GM10266 (cell line): ENCODE data around the gene SMAP1.

Experiments
- DNase-seq: peaks from one replicate; pipeline ENCODE4 v3.0.0; 2012; ENCODE audit errors: extremely low spot score
- CTCF ChIP-seq: IDR thresholded peaks from 2 replicates; pipeline ENCODE4 v1.5.1; 2012; ENCODE audit warnings: mild to moderate bottlenecking, low read depth; ENCODE audit not compliant: control insufficient read depth, insufficient read depth; ENCODE audit errors: missing control alignments

The SMAP1 gene

GRCh38 chr6:70636596-70636995 is 31.1 kb upstream of the SMAP1 start:
- TF ChIP-seq CTCF: no peak
- no peak for DNase-seq

- no peak for DNase-seq
- no peak for TF ChIP-seq CTCF
Observed at GRCh38 chr6:70638468-70638867, 29.2 kb upstream of the SMAP1 start.

- no peak for DNase-seq
- TF ChIP-seq CTCF: no peak
Observed at GRCh38 chr6:70651326-70651905, 16.3 kb upstream of the SMAP1 start.

- DNase-seq: no peak
- no peak for TF ChIP-seq CTCF
Observed at GRCh38 chr6:70652216-70652615, 15.5 kb upstream of the SMAP1 start.

GRCh38 chr6:70657706-70658105 is 10.0 kb upstream of the SMAP1 start:
- TF ChIP-seq CTCF: no peak
- DNase-seq: no peak

GRCh38 chr6:70663881-70664466 is 3.7 kb upstream of the SMAP1 start:
- no peak for DNase-seq
- no peak for TF ChIP-seq CTCF

GRCh38 chr6:70666706-70667105 is 977 bp upstream of the SMAP1 start:
- no peak for TF ChIP-seq CTCF
- DNase-seq: no peak
